ENCODE data around the gene ATP9B.
A peak's percentile ranks its signal among the peaks of the same experiment; 100 is the strongest.

ATP9B gene

GRCh38 chr18:79245517-79246001 is 176.4 kb downstream of the ATP9B start:
- TF ChIP-seq CTCF (IDR thresholded peaks at IDR 0.05; ENCODE audit: extremely low read depth, insufficient read depth, missing control alignments), result no peak
- DNase-seq (ENCODE audit: low spot score), result no peak
- in situ Hi-C loops (cut with MboI; ENCODE audit: low pct_unique_long_range_greater_than_20kb, low sequenced_read_pairs, unreplicated experiment), result no loop called here

GRCh38 chr18:79246309-79247108 is 177.3 kb downstream of the ATP9B start:
- in situ Hi-C loops (cut with MboI; ENCODE audit: low pct_unique_long_range_greater_than_20kb, low sequenced_read_pairs, unreplicated experiment), result no loop called here
- DNase-seq (ENCODE audit: low spot score), result peak; percentile 80
- TF ChIP-seq CTCF (IDR thresholded peaks at IDR 0.05; ENCODE audit: extremely low read depth, insufficient read depth, missing control alignments), result peak; percentile 98

DNA sequence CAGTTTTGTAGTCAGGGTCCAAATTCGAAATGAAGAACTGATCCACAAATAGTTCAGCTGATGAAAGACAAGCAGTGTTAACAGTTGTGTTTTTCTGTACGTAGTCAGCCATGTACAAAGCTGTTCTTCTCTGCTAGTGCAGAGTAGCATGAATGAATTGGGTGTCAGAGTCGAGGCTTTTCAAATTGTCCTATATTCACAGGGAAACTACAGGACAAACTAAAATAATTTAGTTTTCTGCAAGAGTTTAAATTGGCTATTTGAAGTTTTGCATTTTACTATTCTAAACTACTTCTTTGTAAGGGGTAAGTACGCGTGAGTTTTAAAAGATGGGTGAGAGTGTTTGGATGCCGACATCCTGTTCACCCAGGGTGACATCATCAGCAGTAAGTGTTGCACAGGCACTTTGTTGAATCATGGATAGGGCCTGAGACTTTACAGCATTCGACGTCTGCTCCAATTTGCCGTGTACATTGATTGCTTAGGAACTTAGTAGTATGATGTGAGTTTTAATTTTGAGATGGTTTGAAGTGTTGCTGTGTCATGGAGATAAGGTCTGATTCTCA is 179.4 kb downstream of the ATP9B start:
- in situ Hi-C loops (cut with MboI; ENCODE audit: low pct_unique_long_range_greater_than_20kb, low sequenced_read_pairs, unreplicated experiment), result no loop called here
- TF ChIP-seq CTCF (IDR thresholded peaks at IDR 0.05; ENCODE audit: extremely low read depth, insufficient read depth, missing control alignments), result no peak
- DNase-seq (ENCODE audit: low spot score), result no peak

- DNase-seq (ENCODE audit: low spot score), result no peak
- no peak for TF ChIP-seq CTCF (IDR thresholded peaks at IDR 0.05; ENCODE audit: extremely low read depth, insufficient read depth, missing control alignments)
- in situ Hi-C loops (cut with MboI; ENCODE audit: low pct_unique_long_range_greater_than_20kb, low sequenced_read_pairs, unreplicated experiment), result no loop called here
Measured at GRCh38 chr18:79250301-79250981, 181.2 kb downstream of the ATP9B start.

- TF ChIP-seq CTCF (IDR thresholded peaks at IDR 0.05; ENCODE audit: extremely low read depth, insufficient read depth, missing control alignments), result no peak
- DNase-seq (ENCODE audit: low spot score), result no peak
- in situ Hi-C loops (cut with MboI; ENCODE audit: low pct_unique_long_range_greater_than_20kb, low sequenced_read_pairs, unreplicated experiment), result no loop called here
Measured at GRCh38 chr18:79251021-79251420, 181.8 kb downstream of the ATP9B start.

GRCh38 chr18:79252904-79253633 is 183.9 kb downstream of the ATP9B start:
- TF ChIP-seq CTCF (IDR thresholded peaks at IDR 0.05; ENCODE audit: extremely low read depth, insufficient read depth, missing control alignments), result no peak
- in situ Hi-C loops (cut with MboI; ENCODE audit: low pct_unique_long_range_greater_than_20kb, low sequenced_read_pairs, unreplicated experiment), result no loop called here
- DNase-seq (ENCODE audit: low spot score), result no peak

Data from GM13977 (cell line).